ENCODE measurements around the gene RBP4. TPM values are rescaled to one million over a fixed set of nuclear protein-coding genes. Genes with fewer than 3 reads are reported as not detected.

The RBP4 gene
- total RNA-seq, 4 donors from 2014 or later = 1.9 to 10.6 TPM; not detected in 2

- no peaks in the 10 kb centered on the region for H3K9me3 ChIP-seq
- H3K36me3 ChIP-seq = no peaks in the 10 kb centered on the region
- peaks cover 0 to 17% (median 8%) of the 10 kb centered on the region in 3 donors for H3K4me1 ChIP-seq
- H3K27me3 ChIP-seq = peaks cover 62% of the 10 kb centered on the region
- peak overlapping the region in 1 of 2 donors; percentile 49 for H3K4me3 ChIP-seq
- WGBS, 2 donors (ENCODE audit: low coverage in 1 of 2) = 7 to 11% methylated on average over 7 of the region's 7 CpGs
- no peak for ATAC-seq
- no peak for TF ChIP-seq POLR2AphosphoS5 (IDR thresholded peaks at IDR 0.05)
- TF ChIP-seq POLR2A (IDR thresholded peaks at IDR 0.05) = no peak
- TF ChIP-seq, protein P1, sequence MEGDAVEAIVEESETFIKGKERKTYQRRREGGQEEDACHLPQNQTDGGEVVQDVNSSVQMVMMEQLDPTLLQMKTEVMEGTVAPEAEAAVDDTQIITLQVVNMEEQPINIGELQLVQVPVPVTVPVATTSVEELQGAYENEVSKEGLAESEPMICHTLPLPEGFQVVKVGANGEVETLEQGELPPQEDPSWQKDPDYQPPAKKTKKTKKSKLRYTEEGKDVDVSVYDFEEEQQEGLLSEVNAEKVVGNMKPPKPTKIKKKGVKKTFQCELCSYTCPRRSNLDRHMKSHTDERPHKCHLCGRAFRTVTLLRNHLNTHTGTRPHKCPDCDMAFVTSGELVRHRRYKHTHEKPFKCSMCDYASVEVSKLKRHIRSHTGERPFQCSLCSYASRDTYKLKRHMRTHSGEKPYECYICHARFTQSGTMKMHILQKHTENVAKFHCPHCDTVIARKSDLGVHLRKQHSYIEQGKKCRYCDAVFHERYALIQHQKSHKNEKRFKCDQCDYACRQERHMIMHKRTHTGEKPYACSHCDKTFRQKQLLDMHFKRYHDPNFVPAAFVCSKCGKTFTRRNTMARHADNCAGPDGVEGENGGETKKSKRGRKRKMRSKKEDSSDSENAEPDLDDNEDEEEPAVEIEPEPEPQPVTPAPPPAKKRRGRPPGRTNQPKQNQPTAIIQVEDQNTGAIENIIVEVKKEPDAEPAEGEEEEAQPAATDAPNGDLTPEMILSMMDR (IDR thresholded peaks at IDR 0.05) = no peak
- TF ChIP-seq EP300 (IDR thresholded peaks at IDR 0.05) = no peak
- H3K27ac ChIP-seq = no peak overlapping the region
Measured at GRCh38 chr10:93601774-93602162, 733 bp upstream of the RBP4 start.

DNA sequence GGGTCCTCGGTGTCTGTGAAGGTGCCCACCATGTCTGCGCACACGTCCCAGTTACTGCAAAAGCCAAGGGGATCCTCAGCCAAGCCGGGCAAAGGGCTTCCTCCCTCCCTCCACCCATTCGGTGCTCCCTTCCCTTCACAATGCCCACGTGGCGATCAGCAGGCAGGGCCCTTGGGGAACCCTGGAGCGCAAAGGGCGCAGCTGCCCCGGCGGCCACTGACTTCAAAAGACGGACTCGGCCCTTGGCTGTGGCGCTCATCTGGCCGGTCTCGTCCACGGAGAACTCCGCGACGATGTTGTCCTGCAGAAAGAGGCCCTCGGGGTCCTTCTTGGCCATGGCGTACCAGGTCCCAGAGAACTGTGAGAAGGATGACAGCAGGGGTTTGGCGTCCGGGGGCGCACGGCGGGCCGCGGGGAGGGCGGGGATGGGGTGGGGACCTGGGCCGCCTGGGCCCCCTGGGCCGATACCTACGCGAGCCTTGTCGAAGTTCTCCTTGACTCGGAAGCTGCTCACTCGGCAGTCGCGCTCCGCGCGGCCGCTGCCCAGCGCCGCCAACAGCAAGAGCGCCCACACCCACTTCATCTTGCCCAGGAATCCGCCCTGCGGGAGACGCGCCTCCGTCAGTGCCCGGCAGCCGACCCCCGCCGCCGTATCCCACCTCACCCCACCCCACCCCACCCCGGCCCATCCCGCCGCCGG, 439 bp downstream of the RBP4 start:
- H3K36me3 ChIP-seq = no peaks in the 10 kb centered on the region
- no peak overlapping the region for H3K27ac ChIP-seq
- TF ChIP-seq POLR2A (IDR thresholded peaks at IDR 0.05) (no peak), EP300 (IDR thresholded peaks at IDR 0.05) (no peak), POLR2AphosphoS5 (IDR thresholded peaks at IDR 0.05) (no peak)
- TF ChIP-seq, protein P1 (IDR thresholded peaks at IDR 0.05) = no peak
- H3K4me3 ChIP-seq = peak overlapping the region in 1 of 2 donors; percentile 49
- 2 to 100% methylated on average over 1 to 12 of the region's 60 CpGs for WGBS, 2 donors (ENCODE audit: low coverage in 1 of 2)
- H3K4me1 ChIP-seq = peaks cover 0 to 17% (median 8%) of the 10 kb centered on the region in 3 donors
- no peaks in the 10 kb centered on the region for H3K9me3 ChIP-seq
- ATAC-seq = peak; percentile 42
- peaks cover 61% of the 10 kb centered on the region for H3K27me3 ChIP-seq

- Histone ChIP-seq H3K27ac (no peak overlapping the region), H3K4me3 (no peak overlapping the region), H3K4me1 (peaks cover 0 to 17% (median 8%) of the 10 kb centered on the region in 3 donors), H3K27me3 (peaks cover 52% of the 10 kb centered on the region), H3K9me3 (no peaks in the 10 kb centered on the region), H3K36me3 (no peaks in the 10 kb centered on the region)
- TF ChIP-seq EP300 (IDR thresholded peaks at IDR 0.05) (no peak), POLR2AphosphoS5 (IDR thresholded peaks at IDR 0.05) (no peak), POLR2A (IDR thresholded peaks at IDR 0.05) (no peak)
- TF ChIP-seq, protein P1 (IDR thresholded peaks at IDR 0.05) = no peak
- 83% methylated on average over 1 of the region's 4 CpGs; no CpG with 5 or more reads in 1 of the 2 donors for WGBS, 2 donors (ENCODE audit: low coverage in 1 of 2)
- ATAC-seq = no peak
Measured at GRCh38 chr10:93599778-93600177, 1.3 kb downstream of the RBP4 start.

- Histone ChIP-seq H3K4me3 (no peak overlapping the region), H3K9me3 (no peaks in the 10 kb centered on the region), H3K27me3 (peaks cover 48% of the 10 kb centered on the region), H3K4me1 (peaks cover 0 to 17% (median 8%) of the 10 kb centered on the region in 3 donors), H3K36me3 (no peaks in the 10 kb centered on the region), H3K27ac (no peak overlapping the region)
- TF ChIP-seq POLR2AphosphoS5 (IDR thresholded peaks at IDR 0.05) (no peak), POLR2A (IDR thresholded peaks at IDR 0.05) (no peak), EP300 (IDR thresholded peaks at IDR 0.05) (no peak)
- TF ChIP-seq, protein P1 (IDR thresholded peaks at IDR 0.05) = no peak
- ATAC-seq = no peak
- WGBS, 2 donors (ENCODE audit: low coverage in 1 of 2) = 38 to 60% methylated on average over 1 of the region's 1 CpG
Measured at GRCh38 chr10:93599335-93599734, 1.7 kb downstream of the RBP4 start.

DNA sequence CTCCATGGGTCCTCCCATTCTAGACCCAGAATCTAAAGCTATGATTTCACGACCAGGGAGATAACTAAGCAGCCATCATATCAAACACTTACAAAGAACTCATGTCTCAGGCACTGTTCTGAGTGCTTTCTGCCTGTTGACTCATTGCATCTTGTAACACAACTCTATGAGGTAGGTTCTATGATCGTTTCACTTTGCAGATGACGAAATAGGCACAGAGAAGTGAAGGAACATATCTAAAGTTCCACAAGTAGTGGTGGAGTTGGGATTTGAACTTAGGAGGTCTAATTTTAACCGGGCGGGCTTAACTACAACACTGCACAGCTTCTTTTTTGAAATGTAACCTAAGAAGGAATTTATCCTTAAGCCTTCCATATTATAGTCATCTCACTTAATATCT, 2.9 kb downstream of the RBP4 start:
- H3K4me3 ChIP-seq = no peak overlapping the region
- H3K9me3 ChIP-seq = no peaks in the 10 kb centered on the region
- 81 to 94% methylated on average over 3 to 5 of the region's 5 CpGs for WGBS, 2 donors (ENCODE audit: low coverage in 1 of 2)
- peaks cover 0 to 17% (median 8%) of the 10 kb centered on the region in 3 donors for H3K4me1 ChIP-seq
- H3K27me3 ChIP-seq = peaks cover 38% of the 10 kb centered on the region
- ATAC-seq = no peak
- no peaks in the 10 kb centered on the region for H3K36me3 ChIP-seq
- H3K27ac ChIP-seq = no peak overlapping the region
- TF ChIP-seq, protein P1 (IDR thresholded peaks at IDR 0.05) = no peak
- TF ChIP-seq POLR2AphosphoS5 (IDR thresholded peaks at IDR 0.05) = no peak
- TF ChIP-seq EP300 (IDR thresholded peaks at IDR 0.05) = no peak
- no peak for TF ChIP-seq POLR2A (IDR thresholded peaks at IDR 0.05)
